ENCODE results near the gene NCBP3.

NCBP3 gene

GRCh38 chr17:3890082-3890877 lies 44.2 kb upstream of the NCBP3 start:
- peaks cover 71% of the 10 kb centered on the region for H3K4me1 ChIP-seq (ENCODE audit: control insufficient read depth, insufficient read depth, low read length, unreplicated experiment)
- H3K27ac ChIP-seq (ENCODE audit: low read depth, low read length), result peak overlapping the region; percentile 90
- H3K79me2 ChIP-seq (ENCODE audit: control insufficient read depth, insufficient read depth, low read length, unreplicated experiment), result peaks cover 10% of the 10 kb centered on the region
- no peaks in the 10 kb centered on the region for H3K27me3 ChIP-seq (ENCODE audit: insufficient read depth, low read length)
- no peak overlapping the region for H2AFZ ChIP-seq (ENCODE audit: low read length, unreplicated experiment)
- no peaks in the 10 kb centered on the region for H3K36me3 ChIP-seq (ENCODE audit: insufficient read depth, low read length)
- peak overlapping the region; percentile 92 for H3K4me3 ChIP-seq (ENCODE audit: low read depth, low read length)

- H3K27ac ChIP-seq (ENCODE audit: low read depth, low read length), result peak overlapping the region; percentile 90
- no peaks in the 10 kb centered on the region for H3K27me3 ChIP-seq (ENCODE audit: insufficient read depth, low read length)
- peaks cover 67% of the 10 kb centered on the region for H3K4me1 ChIP-seq (ENCODE audit: control insufficient read depth, insufficient read depth, low read length, unreplicated experiment)
- H2AFZ ChIP-seq (ENCODE audit: low read length, unreplicated experiment), result no peak overlapping the region
- peak overlapping the region; percentile 15; the same call in 1 of the 2 replicates for H3K4me3 ChIP-seq (ENCODE audit: low read depth, low read length)
- H3K36me3 ChIP-seq (ENCODE audit: insufficient read depth, low read length), result peaks cover 6% of the 10 kb centered on the region; the same call in 1 of the 2 replicates
- peaks cover 10% of the 10 kb centered on the region for H3K79me2 ChIP-seq (ENCODE audit: control insufficient read depth, insufficient read depth, low read length, unreplicated experiment)
Measured at GRCh38 chr17:3889325-3890012, 43.4 kb upstream of the NCBP3 start.

- Histone ChIP-seq H3K4me3 (ENCODE audit: low read depth, low read length) (no peak overlapping the region), H3K27me3 (ENCODE audit: insufficient read depth, low read length) (no peaks in the 10 kb centered on the region), H3K36me3 (ENCODE audit: insufficient read depth, low read length) (peaks cover 7% of the 10 kb centered on the region; the same call in 1 of the 2 replicates), H3K27ac (ENCODE audit: low read depth, low read length) (peak overlapping the region; percentile 90), H3K79me2 (ENCODE audit: control insufficient read depth, insufficient read depth, low read length, unreplicated experiment) (peaks cover 10% of the 10 kb centered on the region), H3K4me1 (ENCODE audit: control insufficient read depth, insufficient read depth, low read length, unreplicated experiment) (peaks cover 64% of the 10 kb centered on the region), H2AFZ (ENCODE audit: low read length, unreplicated experiment) (no peak overlapping the region)
Measured at GRCh38 chr17:3888343-3889171, 42.5 kb upstream of the NCBP3 start.

GRCh38 chr17:3887804-3888203 lies 41.8 kb upstream of the NCBP3 start:
- peaks cover 10% of the 10 kb centered on the region for H3K79me2 ChIP-seq (ENCODE audit: control insufficient read depth, insufficient read depth, low read length, unreplicated experiment)
- H3K36me3 ChIP-seq (ENCODE audit: insufficient read depth, low read length), result peaks cover 7% of the 10 kb centered on the region; the same call in 1 of the 2 replicates
- H3K27ac ChIP-seq (ENCODE audit: low read depth, low read length), result peak overlapping the region; percentile 90
- H3K27me3 ChIP-seq (ENCODE audit: insufficient read depth, low read length), result no peaks in the 10 kb centered on the region
- no peak overlapping the region for H2AFZ ChIP-seq (ENCODE audit: low read length, unreplicated experiment)
- H3K4me1 ChIP-seq (ENCODE audit: control insufficient read depth, insufficient read depth, low read length, unreplicated experiment), result peaks cover 61% of the 10 kb centered on the region
- no peak overlapping the region for H3K4me3 ChIP-seq (ENCODE audit: low read depth, low read length)

- H3K36me3 ChIP-seq (ENCODE audit: insufficient read depth, low read length), result peaks cover 7% of the 10 kb centered on the region; the same call in 1 of the 2 replicates
- no peak overlapping the region for H3K4me3 ChIP-seq (ENCODE audit: low read depth, low read length)
- H3K79me2 ChIP-seq (ENCODE audit: control insufficient read depth, insufficient read depth, low read length, unreplicated experiment), result peaks cover 10% of the 10 kb centered on the region
- no peak overlapping the region for H2AFZ ChIP-seq (ENCODE audit: low read length, unreplicated experiment)
- peaks cover 61% of the 10 kb centered on the region for H3K4me1 ChIP-seq (ENCODE audit: control insufficient read depth, insufficient read depth, low read length, unreplicated experiment)
- H3K27me3 ChIP-seq (ENCODE audit: insufficient read depth, low read length), result no peaks in the 10 kb centered on the region
- H3K27ac ChIP-seq (ENCODE audit: low read depth, low read length), result peak overlapping the region; percentile 90
Measured at GRCh38 chr17:3887394-3887793, 41.3 kb upstream of the NCBP3 start.

GRCh38 chr17:3886776-3887175 lies 40.7 kb upstream of the NCBP3 start:
- H3K36me3 ChIP-seq (ENCODE audit: insufficient read depth, low read length), result peaks cover 7% of the 10 kb centered on the region; the same call in 1 of the 2 replicates
- no peak overlapping the region for H3K4me3 ChIP-seq (ENCODE audit: low read depth, low read length)
- no peaks in the 10 kb centered on the region for H3K27me3 ChIP-seq (ENCODE audit: insufficient read depth, low read length)
- no peak overlapping the region for H3K27ac ChIP-seq (ENCODE audit: low read depth, low read length)
- H2AFZ ChIP-seq (ENCODE audit: low read length, unreplicated experiment), result no peak overlapping the region
- peaks cover 62% of the 10 kb centered on the region for H3K4me1 ChIP-seq (ENCODE audit: control insufficient read depth, insufficient read depth, low read length, unreplicated experiment)
- H3K79me2 ChIP-seq (ENCODE audit: control insufficient read depth, insufficient read depth, low read length, unreplicated experiment), result peaks cover 10% of the 10 kb centered on the region

GRCh38 chr17:3885970-3886369 lies 39.9 kb upstream of the NCBP3 start:
- Histone ChIP-seq H3K4me1 (ENCODE audit: control insufficient read depth, insufficient read depth, low read length, unreplicated experiment) (peaks cover 53% of the 10 kb centered on the region), H3K4me3 (ENCODE audit: low read depth, low read length) (no peak overlapping the region), H2AFZ (ENCODE audit: low read length, unreplicated experiment) (no peak overlapping the region), H3K36me3 (ENCODE audit: insufficient read depth, low read length) (peaks cover 7% of the 10 kb centered on the region; the same call in 1 of the 2 replicates), H3K27me3 (ENCODE audit: insufficient read depth, low read length) (no peaks in the 10 kb centered on the region), H3K27ac (ENCODE audit: low read depth, low read length) (no peak overlapping the region), H3K79me2 (ENCODE audit: control insufficient read depth, insufficient read depth, low read length, unreplicated experiment) (peaks cover 10% of the 10 kb centered on the region)

GRCh38 chr17:3885271-3885670 lies 39.2 kb upstream of the NCBP3 start:
- Histone ChIP-seq H3K27me3 (ENCODE audit: insufficient read depth, low read length) (no peaks in the 10 kb centered on the region), H3K27ac (ENCODE audit: low read depth, low read length) (no peak overlapping the region), H2AFZ (ENCODE audit: low read length, unreplicated experiment) (no peak overlapping the region), H3K4me3 (ENCODE audit: low read depth, low read length) (no peak overlapping the region), H3K4me1 (ENCODE audit: control insufficient read depth, insufficient read depth, low read length, unreplicated experiment) (peaks cover 46% of the 10 kb centered on the region), H3K36me3 (ENCODE audit: insufficient read depth, low read length) (peaks cover 7% of the 10 kb centered on the region; the same call in 1 of the 2 replicates), H3K79me2 (ENCODE audit: control insufficient read depth, insufficient read depth, low read length, unreplicated experiment) (peaks cover 10% of the 10 kb centered on the region)

- H2AFZ ChIP-seq (ENCODE audit: low read length, unreplicated experiment), result no peak overlapping the region
- peaks cover 7% of the 10 kb centered on the region; the same call in 1 of the 2 replicates for H3K36me3 ChIP-seq (ENCODE audit: insufficient read depth, low read length)
- peaks cover 38% of the 10 kb centered on the region for H3K4me1 ChIP-seq (ENCODE audit: control insufficient read depth, insufficient read depth, low read length, unreplicated experiment)
- H3K79me2 ChIP-seq (ENCODE audit: control insufficient read depth, insufficient read depth, low read length, unreplicated experiment), result peaks cover 10% of the 10 kb centered on the region
- H3K4me3 ChIP-seq (ENCODE audit: low read depth, low read length), result no peak overlapping the region
- H3K27me3 ChIP-seq (ENCODE audit: insufficient read depth, low read length), result no peaks in the 10 kb centered on the region
- no peak overlapping the region for H3K27ac ChIP-seq (ENCODE audit: low read depth, low read length)
Measured at GRCh38 chr17:3884188-3884587, 38.1 kb upstream of the NCBP3 start.

GRCh38 chr17:3882276-3882675 lies 36.2 kb upstream of the NCBP3 start:
- Histone ChIP-seq H3K27ac (ENCODE audit: low read depth, low read length) (no peak overlapping the region), H3K4me1 (ENCODE audit: control insufficient read depth, insufficient read depth, low read length, unreplicated experiment) (peaks cover 22% of the 10 kb centered on the region), H3K4me3 (ENCODE audit: low read depth, low read length) (no peak overlapping the region), H3K36me3 (ENCODE audit: insufficient read depth, low read length) (peaks cover 7% of the 10 kb centered on the region; the same call in 1 of the 2 replicates), H3K27me3 (ENCODE audit: insufficient read depth, low read length) (no peaks in the 10 kb centered on the region), H2AFZ (ENCODE audit: low read length, unreplicated experiment) (no peak overlapping the region), H3K79me2 (ENCODE audit: control insufficient read depth, insufficient read depth, low read length, unreplicated experiment) (peaks cover 7% of the 10 kb centered on the region)
